Liver (tissue), 9 donors: Measurements from ENCODE around the gene GPC3. TPM values are rescaled to one million over a fixed set of nuclear protein-coding genes. Genes with fewer than 3 reads are reported as not detected.

Source experiments
- DNase-seq: peaks from one replicate; pipeline ENCODE4 v3.0.0-alpha.2; 2017; ENCODE audit warnings: low spot score
- H3K27ac ChIP-seq, 2 donors: one replicate each; pipeline ENCODE4 v1.7.0; 2013; ENCODE audit warnings: inconsistent platforms in 2 of 2, low read length in 2 of 2, control low read depth in 1 of 2, low read depth in 1 of 2, mild to moderate bottlenecking in 1 of 2
- H3K27me3 ChIP-seq, 4 donors: one replicate each; pipeline versions ENCODE4 v1.6.1 to v1.7.0; 2013; ENCODE audit warnings: low read length in 3 of 4, inconsistent platforms in 1 of 4, mild to moderate bottlenecking in 1 of 4, moderate library complexity in 1 of 4; ENCODE audit not compliant: control insufficient read depth in 4 of 4, insufficient read depth in 4 of 4
- H3K36me3 ChIP-seq, 4 donors: one replicate each; pipeline versions ENCODE4 v1.6.1 to v1.7.0; 2013; ENCODE audit warnings: low read length in 3 of 4, mild to moderate bottlenecking in 3 of 4, low read depth in 1 of 4, moderate library complexity in 1 of 4; ENCODE audit not compliant: control insufficient read depth in 4 of 4, insufficient read depth in 3 of 4
- H3K4me1 ChIP-seq, 4 donors: one replicate each; pipeline versions ENCODE4 v1.6.1 to v1.7.0; 2013; ENCODE audit warnings: low read length in 3 of 4, mild to moderate bottlenecking in 3 of 4, moderate library complexity in 1 of 4; ENCODE audit not compliant: control insufficient read depth in 4 of 4, insufficient read depth in 4 of 4
- H3K4me3 ChIP-seq, 3 donors: one replicate each; pipeline versions ENCODE4 v1.6.1 to v1.7.0; 2013; ENCODE audit warnings: low read length in 3 of 3, control low read depth in 1 of 3, low read depth in 1 of 3, mild to moderate bottlenecking in 1 of 3
- H3K9ac ChIP-seq, 2 donors: one replicate each; pipeline ENCODE4 v1.7.0; 2013; ENCODE audit warnings: low read length in 2 of 2, mild to moderate bottlenecking in 2 of 2, moderate library complexity in 2 of 2, control low read depth in 1 of 2, low read depth in 1 of 2
- H3K9me3 ChIP-seq, 4 donors: one replicate each; pipeline versions ENCODE4 v1.6.1 to v1.7.0; 2013; ENCODE audit warnings: low read length in 3 of 4; ENCODE audit not compliant: control insufficient read depth in 4 of 4
- EGR1 ChIP-seq, 2 donors: IDR thresholded peaks; 2 replicates each; pipeline ENCODE4 v1.6.1; 2016 to 2018; ENCODE audit warnings: antibody characterized with exemption in 2 of 2, low read depth in 2 of 2
- FOXA1 ChIP-seq: IDR thresholded peaks from 2 replicates; pipeline ENCODE4 v1.6.1; 2016; ENCODE audit warnings: antibody characterized with exemption
- FOXA2 ChIP-seq: IDR thresholded peaks from 2 replicates; pipeline ENCODE4 v1.6.1; 2016; ENCODE audit warnings: antibody characterized with exemption
- GABPA ChIP-seq, 2 donors: IDR thresholded peaks in 1 of 2; conservative IDR thresholded peaks in 1 of 2; 2 replicates each; pipeline ENCODE4 v1.6.1; 2016; ENCODE audit warnings: antibody characterized with exemption in 2 of 2, mild to moderate bottlenecking in 1 of 2, moderate library complexity in 1 of 2
- HNF4A ChIP-seq, 2 donors: conservative IDR thresholded peaks; 2 replicates each; pipeline ENCODE4 v1.6.1; 2016; ENCODE audit warnings: antibody characterized with exemption in 2 of 2, mild to moderate bottlenecking in 2 of 2
- HNF4G ChIP-seq: IDR thresholded peaks from 2 replicates; pipeline ENCODE4 v1.6.1; 2016; ENCODE audit warnings: antibody characterized with exemption
- JUND ChIP-seq, 2 donors: IDR thresholded peaks; 2 replicates each; pipeline ENCODE4 v1.6.1; 2016; ENCODE audit warnings: antibody characterized with exemption in 2 of 2
- NR2F2 ChIP-seq: IDR thresholded peaks from 2 replicates; pipeline ENCODE4 v1.6.1; 2016; ENCODE audit warnings: antibody characterized with exemption
- RAD21 ChIP-seq, 2 donors: IDR thresholded peaks; 2 replicates each; pipeline ENCODE4 v1.6.1; 2016; ENCODE audit warnings: antibody characterized with exemption in 2 of 2, mild to moderate bottlenecking in 2 of 2
- RXRA ChIP-seq, 2 donors: IDR thresholded peaks; 2 replicates each; pipeline ENCODE4 v1.6.1; 2017 to 2018; ENCODE audit warnings: antibody characterized with exemption in 2 of 2, mild to moderate bottlenecking in 1 of 2
- SP1 ChIP-seq: IDR thresholded peaks from 2 replicates; pipeline ENCODE4 v1.6.1; 2018; ENCODE audit warnings: antibody characterized with exemption, mild to moderate bottlenecking
- TAF1 ChIP-seq: conservative IDR thresholded peaks from 2 replicates; pipeline ENCODE4 v1.6.1; 2016; ENCODE audit warnings: antibody characterized with exemption, mild to moderate bottlenecking
- YY1 ChIP-seq: IDR thresholded peaks from 2 replicates; pipeline ENCODE4 v1.6.1; 2016; ENCODE audit warnings: antibody characterized with exemption, mild to moderate bottlenecking
- WGBS: extraction: QIAGEN DNeasy Blood & Tissue Kit; methylation state at CpG from one replicate; pipeline ENCODE4 v1.1.7; 2013; 5-methylcytosine and 5-hydroxymethylcytosine counted together
- polyA plus RNA-seq, 2 donors: library from polyadenylated mRNA; stranded (reverse) in 1 of 2; unstranded in 1 of 2; fragments of 200-250 nt in 1 of 2; fragments of >200 nt in 1 of 2; fragmentation: Nextera tagmentation in 1 of 2; extraction: Ambion mirVana in 1 of 2; gene quantifications; one replicate each; pipeline versions ENCODE4 v1.2.1 to v1.2.3, GENCODE V29; 2013 to 2015
- total RNA-seq, 2 donors: library from RNA; depleted of rRNA; stranded (reverse); fragments of >200 nt; gene quantifications; one replicate each; pipeline ENCODE4 v1.2.3, GENCODE V29; 2014
- TF ChIP-seq, protein P1 (sequence below): fragments of 150-350 bp; IDR thresholded peaks from 2 replicates; pipeline ENCODE4 v1.5.1; 2017; ENCODE audit warnings: improper control_type of control experiment, low read depth, low read length; ENCODE audit not compliant: missing input control
- TF ChIP-seq, protein P2 (sequence below): IDR thresholded peaks from 2 replicates; pipeline ENCODE4 v1.6.1; 2016; ENCODE audit warnings: antibody characterized with exemption
- TF ChIP-seq, protein P3 (sequence below): IDR thresholded peaks from 2 replicates; pipeline ENCODE4 v1.6.1; 2016; ENCODE audit warnings: antibody characterized with exemption, mild to moderate bottlenecking
- TF ChIP-seq, protein P4 (sequence below): IDR thresholded peaks from 2 replicates; pipeline ENCODE4 v1.6.1; 2016; ENCODE audit warnings: antibody characterized with exemption
- TF ChIP-seq, protein P5 (sequence below): IDR thresholded peaks from 2 replicates; pipeline ENCODE4 v1.6.1; 2016; ENCODE audit warnings: antibody characterized with exemption
- donor health status: healthy.
- donor health status: healthy.
- donor health status: healthy.
- donor health status: healthy.
- donor health status: healthy.

Gene GPC3
- total and polyA plus RNA-seq, 4 donors, result 0.40 to 1,133 (median 1.5) TPM

DNA sequence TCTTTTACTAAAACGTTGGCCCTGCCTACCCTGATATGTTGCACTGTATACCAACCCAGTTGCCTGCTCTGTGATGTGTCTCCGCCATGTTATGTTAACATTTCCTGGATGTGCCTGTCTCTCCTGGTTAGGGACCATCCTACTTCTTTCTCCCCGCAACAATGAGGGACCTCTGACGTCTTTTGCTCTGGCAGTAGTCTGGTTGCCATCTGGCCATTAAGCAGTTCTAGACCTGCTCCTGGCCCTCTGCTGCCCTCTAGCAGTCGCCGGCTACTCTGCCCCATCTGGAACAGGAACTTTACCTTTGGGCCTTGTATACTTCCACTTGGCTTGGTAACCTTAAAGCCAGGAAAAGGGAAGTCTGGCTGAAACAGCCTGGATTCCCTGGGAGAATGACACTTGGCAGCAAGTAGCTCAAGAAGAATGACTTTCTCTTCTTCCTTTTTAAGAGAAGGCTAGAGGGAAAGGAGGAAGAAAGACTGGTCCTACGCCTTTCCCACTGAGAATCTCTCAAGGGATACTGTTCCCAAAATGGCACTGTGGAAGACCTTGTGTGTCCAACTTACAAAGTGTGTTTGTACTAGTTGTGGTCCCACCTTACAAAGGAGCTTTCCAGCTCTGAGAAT is 63.5 kb downstream of the GPC3 start (continued):
- TF ChIP-seq, protein P1, sequence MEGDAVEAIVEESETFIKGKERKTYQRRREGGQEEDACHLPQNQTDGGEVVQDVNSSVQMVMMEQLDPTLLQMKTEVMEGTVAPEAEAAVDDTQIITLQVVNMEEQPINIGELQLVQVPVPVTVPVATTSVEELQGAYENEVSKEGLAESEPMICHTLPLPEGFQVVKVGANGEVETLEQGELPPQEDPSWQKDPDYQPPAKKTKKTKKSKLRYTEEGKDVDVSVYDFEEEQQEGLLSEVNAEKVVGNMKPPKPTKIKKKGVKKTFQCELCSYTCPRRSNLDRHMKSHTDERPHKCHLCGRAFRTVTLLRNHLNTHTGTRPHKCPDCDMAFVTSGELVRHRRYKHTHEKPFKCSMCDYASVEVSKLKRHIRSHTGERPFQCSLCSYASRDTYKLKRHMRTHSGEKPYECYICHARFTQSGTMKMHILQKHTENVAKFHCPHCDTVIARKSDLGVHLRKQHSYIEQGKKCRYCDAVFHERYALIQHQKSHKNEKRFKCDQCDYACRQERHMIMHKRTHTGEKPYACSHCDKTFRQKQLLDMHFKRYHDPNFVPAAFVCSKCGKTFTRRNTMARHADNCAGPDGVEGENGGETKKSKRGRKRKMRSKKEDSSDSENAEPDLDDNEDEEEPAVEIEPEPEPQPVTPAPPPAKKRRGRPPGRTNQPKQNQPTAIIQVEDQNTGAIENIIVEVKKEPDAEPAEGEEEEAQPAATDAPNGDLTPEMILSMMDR, result peak; percentile 62
- TF ChIP-seq RAD21 (IDR thresholded peaks at IDR 0.05), result peak; percentile 77 to 86

DNA sequence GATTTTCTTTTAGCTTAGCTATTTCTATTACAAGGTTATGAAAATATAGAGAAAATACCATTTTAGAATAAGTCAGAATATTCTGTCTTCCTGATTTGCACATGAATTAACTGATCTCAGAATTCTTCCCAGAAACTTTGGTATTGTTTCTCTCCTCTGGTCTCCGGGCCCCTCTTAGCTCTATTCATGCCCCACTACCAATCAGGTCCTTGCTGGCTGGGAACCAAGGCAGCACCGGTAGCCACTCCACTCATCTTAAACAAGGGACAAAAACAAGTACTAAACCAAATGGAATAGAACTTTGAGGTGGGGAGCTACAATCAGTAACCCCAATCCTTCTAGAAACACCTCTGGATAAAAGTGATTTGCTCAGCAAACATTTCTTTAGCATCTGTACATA is 64.3 kb downstream of the GPC3 start:
- Histone ChIP-seq H3K36me3 (no peaks in the 10 kb centered on the region), H3K27ac (no peak overlapping the region), H3K4me1 (no peaks in the 10 kb centered on the region), H3K27me3 (peaks cover 0 to 12% (median 0%) of the 10 kb centered on the region in 4 donors), H3K9ac (no peak overlapping the region), H3K4me3 (no peak overlapping the region), H3K9me3 (no peaks in the 10 kb centered on the region)
- no peak for TF ChIP-seq HNF4A (conservative IDR thresholded peaks at IDR 0.05)
- TF ChIP-seq FOXA1, result no peak
- TF ChIP-seq, protein P2, sequence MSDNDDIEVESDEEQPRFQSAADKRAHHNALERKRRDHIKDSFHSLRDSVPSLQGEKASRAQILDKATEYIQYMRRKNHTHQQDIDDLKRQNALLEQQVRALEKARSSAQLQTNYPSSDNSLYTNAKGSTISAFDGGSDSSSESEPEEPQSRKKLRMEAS, result no peak
- no peak for TF ChIP-seq NR2F2
- no peak for TF ChIP-seq RAD21 (IDR thresholded peaks at IDR 0.05)
- TF ChIP-seq HNF4G, result no peak
- no peak for TF ChIP-seq TAF1
- no peak for TF ChIP-seq EGR1 (IDR thresholded peaks at IDR 0.05; ENCODE audit: low read depth in 2 of 2)
- no peak for TF ChIP-seq YY1
- no peak for TF ChIP-seq RXRA (IDR thresholded peaks at IDR 0.05)
- TF ChIP-seq, protein P3, sequence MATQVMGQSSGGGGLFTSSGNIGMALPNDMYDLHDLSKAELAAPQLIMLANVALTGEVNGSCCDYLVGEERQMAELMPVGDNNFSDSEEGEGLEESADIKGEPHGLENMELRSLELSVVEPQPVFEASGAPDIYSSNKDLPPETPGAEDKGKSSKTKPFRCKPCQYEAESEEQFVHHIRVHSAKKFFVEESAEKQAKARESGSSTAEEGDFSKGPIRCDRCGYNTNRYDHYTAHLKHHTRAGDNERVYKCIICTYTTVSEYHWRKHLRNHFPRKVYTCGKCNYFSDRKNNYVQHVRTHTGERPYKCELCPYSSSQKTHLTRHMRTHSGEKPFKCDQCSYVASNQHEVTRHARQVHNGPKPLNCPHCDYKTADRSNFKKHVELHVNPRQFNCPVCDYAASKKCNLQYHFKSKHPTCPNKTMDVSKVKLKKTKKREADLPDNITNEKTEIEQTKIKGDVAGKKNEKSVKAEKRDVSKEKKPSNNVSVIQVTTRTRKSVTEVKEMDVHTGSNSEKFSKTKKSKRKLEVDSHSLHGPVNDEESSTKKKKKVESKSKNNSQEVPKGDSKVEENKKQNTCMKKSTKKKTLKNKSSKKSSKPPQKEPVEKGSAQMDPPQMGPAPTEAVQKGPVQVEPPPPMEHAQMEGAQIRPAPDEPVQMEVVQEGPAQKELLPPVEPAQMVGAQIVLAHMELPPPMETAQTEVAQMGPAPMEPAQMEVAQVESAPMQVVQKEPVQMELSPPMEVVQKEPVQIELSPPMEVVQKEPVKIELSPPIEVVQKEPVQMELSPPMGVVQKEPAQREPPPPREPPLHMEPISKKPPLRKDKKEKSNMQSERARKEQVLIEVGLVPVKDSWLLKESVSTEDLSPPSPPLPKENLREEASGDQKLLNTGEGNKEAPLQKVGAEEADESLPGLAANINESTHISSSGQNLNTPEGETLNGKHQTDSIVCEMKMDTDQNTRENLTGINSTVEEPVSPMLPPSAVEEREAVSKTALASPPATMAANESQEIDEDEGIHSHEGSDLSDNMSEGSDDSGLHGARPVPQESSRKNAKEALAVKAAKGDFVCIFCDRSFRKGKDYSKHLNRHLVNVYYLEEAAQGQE, result no peak
- TF ChIP-seq, protein P4, sequence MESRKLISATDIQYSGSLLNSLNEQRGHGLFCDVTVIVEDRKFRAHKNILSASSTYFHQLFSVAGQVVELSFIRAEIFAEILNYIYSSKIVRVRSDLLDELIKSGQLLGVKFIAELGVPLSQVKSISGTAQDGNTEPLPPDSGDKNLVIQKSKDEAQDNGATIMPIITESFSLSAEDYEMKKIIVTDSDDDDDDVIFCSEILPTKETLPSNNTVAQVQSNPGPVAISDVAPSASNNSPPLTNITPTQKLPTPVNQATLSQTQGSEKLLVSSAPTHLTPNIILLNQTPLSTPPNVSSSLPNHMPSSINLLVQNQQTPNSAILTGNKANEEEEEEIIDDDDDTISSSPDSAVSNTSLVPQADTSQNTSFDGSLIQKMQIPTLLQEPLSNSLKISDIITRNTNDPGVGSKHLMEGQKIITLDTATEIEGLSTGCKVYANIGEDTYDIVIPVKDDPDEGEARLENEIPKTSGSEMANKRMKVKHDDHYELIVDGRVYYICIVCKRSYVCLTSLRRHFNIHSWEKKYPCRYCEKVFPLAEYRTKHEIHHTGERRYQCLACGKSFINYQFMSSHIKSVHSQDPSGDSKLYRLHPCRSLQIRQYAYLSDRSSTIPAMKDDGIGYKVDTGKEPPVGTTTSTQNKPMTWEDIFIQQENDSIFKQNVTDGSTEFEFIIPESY, result no peak
- no peak for TF ChIP-seq GABPA (IDR thresholded peaks at IDR 0.05 in 1 of 2, conservative IDR thresholded peaks at IDR 0.05 in 1 of 2)
- TF ChIP-seq SP1, result no peak
- no peak for TF ChIP-seq FOXA2
- TF ChIP-seq, protein P5, sequence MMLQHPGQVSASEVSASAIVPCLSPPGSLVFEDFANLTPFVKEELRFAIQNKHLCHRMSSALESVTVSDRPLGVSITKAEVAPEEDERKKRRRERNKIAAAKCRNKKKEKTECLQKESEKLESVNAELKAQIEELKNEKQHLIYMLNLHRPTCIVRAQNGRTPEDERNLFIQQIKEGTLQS, result no peak
- TF ChIP-seq, protein P1, result no peak
- no peak for TF ChIP-seq JUND (IDR thresholded peaks at IDR 0.05)
- 88% methylated on average over 2 of the region's 2 CpGs for WGBS
- no peak for DNase-seq
